ENCODE results near the gene HPS1. TPM values are rescaled to one million over a fixed set of nuclear protein-coding genes. Genes with fewer than 3 reads are reported as not detected.

HPS1 gene
- total and polyA plus RNA-seq, 2 of the 8 experiments (the other 6 are each of a cell fraction or from before 2014, with no cell fraction given), result 38.7 to 61.7 TPM

DNA sequence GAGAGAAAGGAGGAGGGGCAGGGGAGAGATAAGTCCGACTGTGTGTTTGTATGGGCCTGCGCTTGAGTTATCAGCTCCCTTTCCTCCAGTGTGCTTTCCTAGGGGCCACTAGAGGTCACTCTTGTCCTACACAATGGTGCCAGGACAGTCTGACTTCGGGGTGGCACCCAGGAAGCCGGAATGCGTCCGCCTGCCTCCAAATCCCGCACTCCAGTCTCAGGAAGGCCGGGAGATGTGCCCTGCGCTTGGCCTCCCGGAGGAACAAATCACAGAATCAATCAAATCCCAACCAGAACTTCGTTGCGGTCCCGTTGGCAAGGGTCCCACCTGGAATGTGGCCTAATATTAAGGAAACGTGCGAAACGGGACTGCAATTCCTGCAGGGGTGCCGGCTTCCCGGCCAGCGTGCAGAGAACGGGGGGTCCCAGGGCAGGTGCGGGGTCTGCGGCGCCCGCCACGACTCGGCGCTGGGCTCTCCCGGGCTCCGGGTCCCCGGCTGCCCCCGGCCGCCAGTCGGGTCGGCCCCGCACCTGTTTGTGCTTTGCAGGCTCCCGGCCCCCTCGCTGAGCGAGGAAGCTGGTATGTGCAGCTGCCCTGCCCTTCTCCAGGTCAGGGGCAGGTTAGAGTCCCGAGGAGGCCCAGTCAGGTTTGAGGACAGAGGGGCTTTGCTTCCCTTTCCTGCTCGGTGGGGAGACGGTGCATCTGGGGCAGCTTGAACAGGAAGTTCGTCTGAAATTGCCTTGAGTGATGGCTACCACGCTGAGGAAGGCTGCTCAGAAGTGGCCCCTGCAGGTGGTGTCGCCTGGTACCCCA, 21.0 kb upstream of the HPS1 start:
- peak; percentile 46 to 70 for DNase-seq (ENCODE audit: low read depth in 1 of 2, low spot score in 2 of 2)
- Histone ChIP-seq H3K4me2 (ENCODE audit: insufficient read depth in 1 of 2, low read depth in 2 of 2, low read length in 2 of 2) (peak overlapping the region in 1 of 2 experiments; percentile 73; a peak in 3 of 4 replicates), H4K8ac (ENCODE audit: extremely low read depth, insufficient read depth, low read length) (no peak overlapping the region), H2BK15ac (ENCODE audit: low read length) (no peak overlapping the region), H3K79me1 (ENCODE audit: low read depth, low read length) (no peaks in the 10 kb centered on the region), H2BK20ac (ENCODE audit: low read length) (no peak overlapping the region), H3K9ac (replicated peaks in 1 of 4; ENCODE audit: extremely low read depth in 1 of 4, low read depth in 3 of 4, low read length in 3 of 4) (no peak overlapping the region), H3K9me3 (ENCODE audit: insufficient read depth in 2 of 2, low read depth in 1 of 2, low read length in 1 of 2) (no peaks in the 10 kb centered on the region), H4K20me1 (replicated peaks in 1 of 2; ENCODE audit: control insufficient read depth in 1 of 2, insufficient read depth in 2 of 2, low read length in 2 of 2) (no peaks in the 10 kb centered on the region), H3K27me3 (replicated peaks in 1 of 4; ENCODE audit: control insufficient read depth in 3 of 4, extremely low read depth in 1 of 4, insufficient read depth in 3 of 4, low read length in 3 of 4) (peaks cover 0 to 4% (median 1%) of the 10 kb centered on the region in 4 experiments; a peak in 2 of 7 replicates), H2AFZ (ENCODE audit: low read length) (peak overlapping the region; percentile 83; the same call in 1 of the 2 replicates), H3K56ac (replicated peaks; ENCODE audit: insufficient read length, low read depth, low read length) (no peak overlapping the region), H2BK12ac (ENCODE audit: low read depth, low read length) (no peak overlapping the region), H3K79me2 (ENCODE audit: control insufficient read depth in 1 of 2, insufficient read depth in 2 of 2, low read length in 2 of 2) (no peaks in the 10 kb centered on the region), H3K36me3 (ENCODE audit: control insufficient read depth in 2 of 4, insufficient read depth in 4 of 4, low read length in 3 of 4) (no peaks in the 10 kb centered on the region), H3K18ac (ENCODE audit: extremely low read depth, low read length) (0 out of 2 replicates have a peak overlapping the region, but pooled peaks have one; percentile 62), H2BK5ac (ENCODE audit: low read depth, low read length) (no peak overlapping the region; the same call in 1 of the 2 replicates), H3K23me2 (ENCODE audit: low read depth, low read length) (no peaks in the 10 kb centered on the region; the same call in 1 of the 2 replicates), H2BK120ac (replicated peaks; ENCODE audit: low read depth, low read length) (no peak overlapping the region), H2AK5ac (ENCODE audit: low read depth, low read length) (no peak overlapping the region), H3K14ac (ENCODE audit: insufficient read length) (no peak overlapping the region), H3K4ac (replicated peaks; ENCODE audit: insufficient read length, low read depth, low read length) (no peak overlapping the region), H4K91ac (replicated peaks; ENCODE audit: insufficient read length, low read length) (no peak overlapping the region), H3K23ac (ENCODE audit: insufficient read length) (no peak overlapping the region), H3K4me3 (ENCODE audit: extremely low read depth in 1 of 4, insufficient read depth in 2 of 4, low read depth in 3 of 4, low read length in 4 of 4) (peak overlapping the region; percentile 5 to 54 (median 28); a peak in 7 of 8 replicates), H3K27ac (ENCODE audit: low read depth, low read length) (no peak overlapping the region), H3K4me1 (replicated peaks in 1 of 4; ENCODE audit: control insufficient read depth in 3 of 4, insufficient read depth in 4 of 4, low read length in 3 of 4) (peaks cover 0 to 13% (median 2%) of the 10 kb centered on the region in 4 experiments; a peak in 4 of 7 replicates), H4K5ac (ENCODE audit: insufficient read length, low read depth, low read length) (no peak overlapping the region)
- FAIRE-seq, result peak; percentile 83
- ChIA-PET POLR2A (ENCODE audit: partially characterized antibody) (no interaction called here), CTCF (ENCODE audit: partially characterized antibody) (interaction anchor here (0.5 to 3.5 kb wide), 52 partner anchors 8 to 964 kb away, joined by 3 to 24 read pairs (median 4); no protein-coding TSS in a partner anchor)
- 34% methylated on average over 42 of the region's 44 CpGs; no CpG with 5 or more reads in 1 of the 2 experiments for WGBS, 2 experiments (ENCODE audit: extremely low coverage in 1 of 2, insufficient coverage in 1 of 2, insufficient read length in 1 of 2, insufficient replicate concordance in 2 of 2, low coverage in 1 of 2, low lambda C conversion rate in 2 of 2, missing lambda C conversion rate in 1 of 2)
- peak; percentile 38; the same call in 1 of the 2 replicates for TF ChIP-seq CHD2 (IDR thresholded peaks at IDR 0.05; ENCODE audit: low read length)
- 0 out of 2 replicates have a peak, but pooled peaks have one; percentile 33 for TF ChIP-seq YY1 (IDR thresholded peaks at IDR 0.05; ENCODE audit: low read depth, low read length)
- TF ChIP-seq E2F6 (IDR thresholded peaks at IDR 0.05), result peak; percentile 46; the same call in 1 of the 2 replicates
- peak; percentile 74; the same call in 1 of the 2 replicates for TF ChIP-seq TCF12 (IDR thresholded peaks at IDR 0.05; ENCODE audit: low read depth, low read length)
- peak; percentile 94 to 97 for TF ChIP-seq RAD21 (IDR thresholded peaks at IDR 0.05 in 1 of 2, conservative IDR thresholded peaks at IDR 0.05 in 1 of 2; ENCODE audit: low read depth in 2 of 2, low read length in 2 of 2)
- 0 out of 4 replicates have a peak, but pooled peaks of 1 of the 2 experiments have one; percentile 38 for TF ChIP-seq SIN3A (conservative IDR thresholded peaks at IDR 0.05 in 1 of 2, IDR thresholded peaks at IDR 0.05 in 1 of 2; ENCODE audit: low read depth in 1 of 2, low read length in 2 of 2)

Measured in H1 (cell line).